ENCODE data around the gene EDN1.

The EDN1 gene

GRCh38 chr6:12245360-12245759 is 44.8 kb upstream of the EDN1 start:
- Histone ChIP-seq H3K79me2 (ENCODE audit: insufficient read depth, low read length) (no peaks in the 10 kb centered on the region), H3K9me3 (ENCODE audit: insufficient read depth, low read length) (no peaks in the 10 kb centered on the region), H3K9me2 (replicated peaks; ENCODE audit: insufficient read depth, low read length) (no peaks in the 10 kb centered on the region), H3K27me3 (ENCODE audit: low read length) (no peaks in the 10 kb centered on the region), H3F3A (ENCODE audit: insufficient read depth) (no peaks in the 10 kb centered on the region), H3K36me3 (ENCODE audit: low read length) (no peaks in the 10 kb centered on the region), H3K4me3 (ENCODE audit: insufficient read depth, low read length, poor library complexity, severe bottlenecking) (no peak overlapping the region), H4K20me1 (ENCODE audit: low read depth, low read length) (no peaks in the 10 kb centered on the region), H3K9ac (ENCODE audit: low read length) (no peak overlapping the region), H2AFZ (ENCODE audit: low read depth, low read length, severe bottlenecking) (no peak overlapping the region), H3K4me2 (ENCODE audit: low read depth, low read length, poor library complexity, severe bottlenecking) (no peak overlapping the region), H3K27ac (ENCODE audit: low read depth, low read length) (no peak overlapping the region)
- TF ChIP-seq CTCF (IDR thresholded peaks at IDR 0.05; ENCODE audit: insufficient read depth, low read length, poor library complexity, severe bottlenecking) (no peak), EZH2phosphoT487 (conservative IDR thresholded peaks at IDR 0.05; ENCODE audit: low read length) (no peak)

GRCh38 chr6:12245763-12246718 is 44.1 kb upstream of the EDN1 start:
- no peaks in the 10 kb centered on the region for H3K27me3 ChIP-seq (ENCODE audit: low read length)
- H3K9ac ChIP-seq (ENCODE audit: low read length) = no peak overlapping the region
- TF ChIP-seq CTCF (IDR thresholded peaks at IDR 0.05; ENCODE audit: insufficient read depth, low read length, poor library complexity, severe bottlenecking) = no peak
- TF ChIP-seq EZH2phosphoT487 (conservative IDR thresholded peaks at IDR 0.05; ENCODE audit: low read length) = no peak
- H4K20me1 ChIP-seq (ENCODE audit: low read depth, low read length) = no peaks in the 10 kb centered on the region
- H3K9me3 ChIP-seq (ENCODE audit: insufficient read depth, low read length) = no peaks in the 10 kb centered on the region
- H2AFZ ChIP-seq (ENCODE audit: low read depth, low read length, severe bottlenecking) = no peak overlapping the region
- H3K27ac ChIP-seq (ENCODE audit: low read depth, low read length) = no peak overlapping the region
- no peaks in the 10 kb centered on the region for H3F3A ChIP-seq (ENCODE audit: insufficient read depth)
- no peak overlapping the region for H3K4me3 ChIP-seq (ENCODE audit: insufficient read depth, low read length, poor library complexity, severe bottlenecking)
- H3K4me2 ChIP-seq (ENCODE audit: low read depth, low read length, poor library complexity, severe bottlenecking) = no peak overlapping the region
- H3K79me2 ChIP-seq (ENCODE audit: insufficient read depth, low read length) = no peaks in the 10 kb centered on the region
- no peaks in the 10 kb centered on the region for H3K36me3 ChIP-seq (ENCODE audit: low read length)
- H3K9me2 ChIP-seq (replicated peaks; ENCODE audit: insufficient read depth, low read length) = no peaks in the 10 kb centered on the region

- no peaks in the 10 kb centered on the region for H3K36me3 ChIP-seq (ENCODE audit: low read length)
- H3K4me3 ChIP-seq (ENCODE audit: insufficient read depth, low read length, poor library complexity, severe bottlenecking) = no peak overlapping the region
- H3K27me3 ChIP-seq (ENCODE audit: low read length) = no peaks in the 10 kb centered on the region
- H3K4me2 ChIP-seq (ENCODE audit: low read depth, low read length, poor library complexity, severe bottlenecking) = no peak overlapping the region
- H2AFZ ChIP-seq (ENCODE audit: low read depth, low read length, severe bottlenecking) = no peak overlapping the region
- no peaks in the 10 kb centered on the region for H4K20me1 ChIP-seq (ENCODE audit: low read depth, low read length)
- TF ChIP-seq EZH2phosphoT487 (conservative IDR thresholded peaks at IDR 0.05; ENCODE audit: low read length) (no peak), CTCF (IDR thresholded peaks at IDR 0.05; ENCODE audit: insufficient read depth, low read length, poor library complexity, severe bottlenecking) (no peak)
- H3K79me2 ChIP-seq (ENCODE audit: insufficient read depth, low read length) = no peaks in the 10 kb centered on the region
- no peaks in the 10 kb centered on the region for H3K9me2 ChIP-seq (replicated peaks; ENCODE audit: insufficient read depth, low read length)
- H3K9me3 ChIP-seq (ENCODE audit: insufficient read depth, low read length) = no peaks in the 10 kb centered on the region
- H3K27ac ChIP-seq (ENCODE audit: low read depth, low read length) = no peak overlapping the region
- H3F3A ChIP-seq (ENCODE audit: insufficient read depth) = no peaks in the 10 kb centered on the region
- H3K9ac ChIP-seq (ENCODE audit: low read length) = no peak overlapping the region
Measured at GRCh38 chr6:12246900-12247299, 43.3 kb upstream of the EDN1 start.

All from SU-DHL-6 (cell line).